Ishikawa (cell line): Measurements from ENCODE around the gene USP2.

Experiments
- CEBPB ChIP-seq: IDR thresholded peaks from 2 replicates; pipeline ENCODE4 v1.6.1; 2012
- EP300 ChIP-seq: IDR thresholded peaks from 2 replicates; pipeline ENCODE4 v1.6.1; 2012; ENCODE audit warnings: borderline replicate concordance
- FOXM1 ChIP-seq: IDR thresholded peaks from 2 replicates; pipeline ENCODE4 v1.6.1; 2012; ENCODE audit warnings: low read depth, borderline replicate concordance
- TAF1 ChIP-seq: IDR thresholded peaks from 2 replicates; pipeline ENCODE4 v1.6.1; 2012; ENCODE audit warnings: low read depth, mild to moderate bottlenecking

DNA sequence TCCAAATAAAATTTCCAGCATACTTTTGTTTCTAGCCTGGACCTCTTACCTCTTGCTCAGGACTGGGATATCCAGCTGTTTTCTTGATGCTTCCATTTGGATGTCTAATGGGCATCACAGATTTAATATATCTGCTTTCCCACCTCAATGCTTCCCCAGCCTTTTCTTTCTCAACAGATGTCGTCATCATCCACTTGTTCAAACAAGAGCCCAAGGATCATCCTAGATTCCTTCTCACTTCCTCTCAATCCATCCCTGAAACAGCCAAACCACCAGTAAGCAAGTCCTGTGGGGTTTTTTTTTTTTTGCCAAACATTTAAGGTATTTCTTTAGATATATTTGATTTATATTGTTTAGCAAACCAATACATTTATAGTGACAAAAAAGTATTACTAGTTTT lies 29.0 kb upstream of the USP2 start:
- TF ChIP-seq EP300 = no peak
- TF ChIP-seq CEBPB = no peak
- TF ChIP-seq TAF1 = no peak
- TF ChIP-seq FOXM1 = no peak
